GM12872 (cell line): ENCODE data around the gene PPP2R2C.

ENCODE experiments used
- TF ChIP-seq, protein P1 (sequence below): IDR thresholded peaks from 3 replicates; pipeline ENCODE4 v1.5.1; 2011; ENCODE audit warnings: low read depth, mild to moderate bottlenecking, low read length, moderate library complexity; ENCODE audit not compliant: insufficient read depth

Gene PPP2R2C

DNA sequence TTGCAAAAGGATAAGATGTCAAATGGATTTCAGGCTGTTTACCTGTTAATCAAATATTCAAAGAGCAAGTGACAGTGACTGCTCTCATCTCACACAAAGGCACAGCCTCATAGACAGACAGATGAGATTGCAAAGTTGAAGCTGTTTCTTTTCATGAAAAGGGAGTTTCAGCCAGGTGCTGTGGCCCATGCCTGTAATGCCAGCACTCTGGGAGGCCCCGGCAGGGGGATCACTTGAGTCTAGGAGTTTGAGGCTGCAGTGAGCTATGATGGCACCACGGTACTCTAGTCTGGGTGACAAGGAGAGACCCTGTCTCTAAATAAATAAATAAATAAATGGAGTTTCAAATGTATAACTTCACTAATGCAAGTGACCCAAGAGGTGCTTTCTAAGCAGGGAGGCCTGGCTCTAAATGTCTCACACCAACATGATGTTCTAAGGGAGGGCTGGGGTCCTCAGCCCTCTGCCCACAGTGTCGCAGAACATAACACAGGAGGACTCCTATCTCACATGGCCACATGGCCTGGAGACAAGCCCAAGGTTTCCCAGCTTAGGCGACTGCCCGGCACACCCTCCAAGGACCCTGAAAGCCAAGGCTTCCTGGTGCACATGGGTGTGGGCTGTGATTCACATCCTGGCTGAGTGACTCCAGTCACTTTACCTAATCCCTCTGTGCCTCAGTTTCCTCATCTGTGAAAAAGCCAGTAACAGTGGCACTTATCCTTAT lies 26.8 kb downstream of the PPP2R2C start:
- TF ChIP-seq, protein P1, sequence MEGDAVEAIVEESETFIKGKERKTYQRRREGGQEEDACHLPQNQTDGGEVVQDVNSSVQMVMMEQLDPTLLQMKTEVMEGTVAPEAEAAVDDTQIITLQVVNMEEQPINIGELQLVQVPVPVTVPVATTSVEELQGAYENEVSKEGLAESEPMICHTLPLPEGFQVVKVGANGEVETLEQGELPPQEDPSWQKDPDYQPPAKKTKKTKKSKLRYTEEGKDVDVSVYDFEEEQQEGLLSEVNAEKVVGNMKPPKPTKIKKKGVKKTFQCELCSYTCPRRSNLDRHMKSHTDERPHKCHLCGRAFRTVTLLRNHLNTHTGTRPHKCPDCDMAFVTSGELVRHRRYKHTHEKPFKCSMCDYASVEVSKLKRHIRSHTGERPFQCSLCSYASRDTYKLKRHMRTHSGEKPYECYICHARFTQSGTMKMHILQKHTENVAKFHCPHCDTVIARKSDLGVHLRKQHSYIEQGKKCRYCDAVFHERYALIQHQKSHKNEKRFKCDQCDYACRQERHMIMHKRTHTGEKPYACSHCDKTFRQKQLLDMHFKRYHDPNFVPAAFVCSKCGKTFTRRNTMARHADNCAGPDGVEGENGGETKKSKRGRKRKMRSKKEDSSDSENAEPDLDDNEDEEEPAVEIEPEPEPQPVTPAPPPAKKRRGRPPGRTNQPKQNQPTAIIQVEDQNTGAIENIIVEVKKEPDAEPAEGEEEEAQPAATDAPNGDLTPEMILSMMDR: no peak

DNA sequence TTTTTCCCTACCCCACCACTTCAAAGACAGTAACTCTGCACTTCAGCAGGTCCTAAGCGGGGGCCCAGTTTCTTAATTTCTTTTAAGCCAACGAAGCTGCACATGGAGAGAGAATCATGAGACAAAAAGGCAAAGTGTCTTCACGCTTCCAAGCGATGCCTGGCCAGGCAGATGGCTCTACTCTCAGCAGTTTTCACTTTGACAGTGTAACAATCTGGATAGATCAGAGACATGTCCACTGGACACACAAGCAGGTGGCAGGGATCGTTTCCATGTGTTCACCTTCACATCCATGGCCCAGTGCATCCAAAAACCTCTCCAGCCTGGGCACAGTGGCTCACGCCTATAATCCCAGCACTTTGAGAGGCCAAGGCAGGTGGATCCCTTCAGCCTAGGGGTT lies 27.8 kb downstream of the PPP2R2C start:
- TF ChIP-seq, protein P1: no peak

DNA sequence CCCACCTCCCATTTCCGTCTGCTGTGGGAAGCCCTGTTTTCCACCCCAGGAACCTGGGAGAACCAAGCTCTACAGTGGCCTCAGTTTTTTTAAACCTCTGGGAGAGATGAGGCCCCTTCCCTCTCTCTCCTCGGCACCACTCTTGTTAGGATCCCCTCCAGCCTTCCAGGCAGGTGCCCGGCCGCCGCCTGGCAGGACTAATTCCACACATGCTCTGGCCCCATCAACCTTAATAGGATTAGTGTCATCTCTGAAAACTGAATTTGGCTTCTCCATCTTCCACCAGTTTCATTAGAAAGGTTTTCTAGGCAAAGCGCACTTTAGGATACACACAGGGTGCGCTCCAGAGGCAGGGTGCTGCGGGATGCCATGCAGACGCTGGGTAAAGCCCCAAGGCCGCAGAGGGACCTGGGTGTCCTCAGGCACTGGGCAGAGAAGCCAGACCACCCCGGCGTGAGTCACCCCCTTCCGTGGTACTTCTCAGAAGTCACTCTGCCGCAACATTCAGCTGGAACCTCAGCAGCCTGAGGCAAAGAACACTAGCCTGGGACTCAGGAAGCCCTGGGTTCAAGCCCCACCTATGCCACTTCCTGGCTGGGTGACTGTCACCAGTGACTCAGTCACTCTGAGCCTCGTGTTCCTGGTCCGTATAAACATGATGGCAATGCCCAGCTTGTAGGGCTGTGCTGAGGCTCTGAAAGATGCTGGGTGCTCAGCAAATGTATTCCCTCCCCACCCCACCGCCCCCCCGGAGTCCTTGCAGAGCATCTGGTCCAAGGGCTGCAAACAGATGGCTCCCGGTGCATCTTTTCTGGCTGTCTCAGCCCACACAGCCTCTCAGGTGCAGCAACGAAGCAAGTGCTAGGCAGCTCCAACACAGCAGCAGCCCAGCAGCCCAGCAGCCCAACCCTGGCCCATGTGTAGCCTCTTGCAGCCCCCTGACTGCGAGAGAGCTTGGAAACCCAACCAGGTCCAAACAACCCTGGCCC lies 29.1 kb downstream of the PPP2R2C start:
- TF ChIP-seq, protein P1: no peak

DNA sequence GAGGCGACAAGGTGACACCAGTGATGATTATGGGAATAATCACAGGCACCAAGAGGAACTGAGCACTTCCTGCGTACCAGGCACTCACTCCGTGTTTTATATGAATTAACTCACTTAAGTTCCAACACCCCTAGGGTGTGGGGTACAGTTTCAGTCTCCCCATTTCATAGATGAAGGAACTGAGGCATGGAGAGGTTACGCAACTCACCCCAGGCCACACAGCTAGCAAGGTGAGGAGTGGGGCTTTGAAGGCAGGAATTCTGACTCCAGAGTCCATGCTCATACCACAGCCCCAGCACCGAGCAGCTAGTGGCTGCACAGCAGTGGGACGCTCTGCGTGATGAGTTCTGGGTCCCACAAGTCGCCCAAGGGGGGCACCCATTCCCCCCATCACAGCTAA lies 29.9 kb downstream of the PPP2R2C start:
- TF ChIP-seq, protein P1: no peak

DNA sequence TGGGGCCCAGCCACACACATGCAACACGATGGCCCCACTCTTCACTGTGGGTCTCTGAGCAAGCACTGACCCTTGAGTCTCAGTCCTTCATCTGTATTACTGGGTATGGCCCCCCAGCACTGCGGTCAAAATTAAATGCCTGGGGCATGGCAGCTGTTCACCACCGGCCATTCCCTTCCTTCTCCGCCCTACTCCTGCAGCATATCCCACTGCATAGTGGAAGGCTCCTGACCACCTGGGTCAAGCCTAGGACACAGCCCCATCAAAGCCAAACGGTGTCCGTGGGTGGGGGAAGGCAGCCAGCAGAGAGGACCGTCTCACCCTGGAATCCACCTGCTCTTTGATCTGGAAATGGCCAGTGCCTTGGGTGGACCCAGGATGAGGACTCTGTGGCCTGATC lies 30.7 kb downstream of the PPP2R2C start:
- TF ChIP-seq, protein P1: no peak

DNA sequence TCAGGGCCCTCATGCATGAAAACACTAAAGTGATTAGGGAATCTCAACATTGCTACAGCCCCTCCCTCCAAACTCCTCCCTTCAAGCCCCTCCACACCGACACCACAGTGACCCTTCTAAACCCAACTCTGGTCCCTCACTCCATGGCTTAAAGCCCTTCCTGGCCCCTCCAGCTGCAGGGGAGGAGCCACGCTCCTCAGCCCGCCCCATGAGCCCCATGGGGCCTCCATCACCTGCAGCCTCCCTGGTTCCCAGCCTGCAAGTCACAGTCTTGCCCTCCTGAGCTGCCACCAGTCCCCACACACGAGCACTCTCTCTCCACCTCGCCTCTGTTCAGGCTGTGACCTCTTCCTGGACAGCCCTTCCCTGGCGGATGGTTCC lies 31.2 kb downstream of the PPP2R2C start:
- TF ChIP-seq, protein P1: no peak

DNA sequence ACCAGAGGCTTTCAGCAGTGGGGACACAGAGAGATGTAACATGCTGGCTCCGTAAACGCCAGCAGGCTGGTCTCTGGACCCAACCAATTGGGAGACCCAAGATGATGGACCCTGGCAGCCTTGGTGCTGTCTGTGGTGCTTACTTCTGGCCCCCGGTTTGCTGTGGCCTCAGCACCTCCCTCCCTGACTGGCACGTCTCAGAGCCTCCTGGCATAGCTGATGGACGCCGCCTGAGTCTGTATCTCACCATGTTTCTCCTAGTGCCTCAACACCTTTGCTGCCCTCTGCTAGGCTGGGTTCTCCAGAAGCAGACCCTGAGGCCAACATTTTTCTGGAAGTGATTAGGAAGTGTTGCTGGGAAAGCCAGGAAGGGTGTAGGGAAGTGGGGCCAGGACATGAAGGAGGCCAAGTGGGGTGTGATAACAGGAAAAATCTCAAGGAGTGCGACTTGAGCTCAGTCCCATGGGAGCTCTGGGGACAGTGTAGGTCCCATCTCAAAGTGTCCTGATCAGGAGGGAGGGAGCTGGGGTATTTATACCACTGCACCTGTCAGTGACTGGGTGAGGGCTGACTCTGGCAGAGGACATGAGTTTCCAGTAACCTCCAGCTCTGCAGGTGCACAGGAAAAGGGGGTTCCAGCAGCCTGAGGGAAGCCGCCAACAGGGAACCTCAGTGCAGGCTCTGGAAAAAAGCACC lies 31.8 kb downstream of the PPP2R2C start:
- TF ChIP-seq, protein P1: no peak
